Body of pancreas (tissue), 4 donors: ENCODE measurements around the gene DNAH8. TPM values are rescaled to one million over a fixed set of nuclear protein-coding genes. Genes with fewer than 3 reads are reported as not detected.

Experiments used
- ATAC-seq: fragments of 150-250 bp; one replicate; pipeline ENCODE4 v1.9.1; 2016
- DNase-seq, 4 donors: peaks; one replicate each; pipeline ENCODE4 v3.0.0-alpha.2; 2019
- H3K27ac ChIP-seq, 4 donors: fragments of 200-600 bp; sonication (generic); 1 replicate in 3 of 4; 2 replicates in 1 of 4; pipeline versions ENCODE4 v1.5.1 to v1.6.1; 2016 to 2019; ENCODE audit warnings: mild to moderate bottlenecking in 1 of 4, mixed read lengths in 1 of 4, moderate library complexity in 1 of 4
- H3K27me3 ChIP-seq, 2 donors: fragments of 200-600 bp; sonication (generic); one replicate each; pipeline ENCODE4 v1.6.0; 2016; ENCODE audit warnings: mild to moderate bottlenecking in 1 of 2
- H3K36me3 ChIP-seq, 2 donors: fragments of 200-600 bp; sonication (generic); replicated peaks in 1 of 2; 2 replicates each; pipeline ENCODE4 v1.5.1; 2016; ENCODE audit warnings: low read depth in 2 of 2; ENCODE audit not compliant: insufficient read depth in 1 of 2
- H3K4me1 ChIP-seq: fragments of 200-600 bp; sonication (generic); one replicate; pipeline ENCODE4 v1.6.0; 2016
- H3K4me3 ChIP-seq, 2 donors: fragments of 200-600 bp; sonication (generic); 1 replicate in 1 of 2; 2 replicates in 1 of 2; pipeline ENCODE4 v1.5.1; 2016 to 2019
- H3K9me3 ChIP-seq, 3 donors: fragments of 200-600 bp; sonication (generic); 1 replicate in 2 of 3; 2 replicates in 1 of 3; pipeline ENCODE4 v1.5.1; 2016
- CTCF ChIP-seq, 7 experiments: fragments of 450-650 bp in 4 of 7; fragments of 200-600 bp in 3 of 7; sonication (generic) in 3 of 7; IDR thresholded peaks; one replicate each; pipeline ENCODE4 v1.5.1; 2016 to 2019; ENCODE audit warnings: antibody characterized with exemption in 7 of 7
- POLR2A ChIP-seq, 3 donors: fragments of 450-650 bp; IDR thresholded peaks; one replicate each; pipeline ENCODE4 v1.6.1; 2016; ENCODE audit warnings: antibody characterized with exemption in 3 of 3, mild to moderate bottlenecking in 2 of 3
- WGBS, 2 donors: methylation state at CpG; one replicate each; pipeline ENCODE4 v1.1.5; 2017; 5-methylcytosine and 5-hydroxymethylcytosine counted together
- intact Hi-C: fragments of 100-400 bp; cut with DNase I; formaldehyde crosslinking; loops from one replicate; pipeline ENCODE4 v1.15.1; 2023
- total RNA-seq, 2 donors: library from RNA; depleted of rRNA; stranded (reverse); fragments of >200 nt; gene quantifications; one replicate each; pipeline ENCODE4 v1.1.0, GENCODE V29; 2016

The DNAH8 gene
- total RNA-seq, 2 donors from 2014 or later = not detected

- Histone ChIP-seq H3K36me3 (peaks cover 0 to 3% of the 10 kb centered on the region in 2 donors), H3K4me1 (peaks cover 39% of the 10 kb centered on the region), H3K27me3 (no peaks in the 10 kb centered on the region), H3K9me3 (no peaks in the 10 kb centered on the region), H3K4me3 (no peak overlapping the region), H3K27ac (no peak overlapping the region)
- WGBS, 2 donors = 95 to 98% methylated on average over 5 of the region's 5 CpGs
- no peak for ATAC-seq
- no peak for TF ChIP-seq CTCF (IDR thresholded peaks at IDR 0.05)
- TF ChIP-seq POLR2A (IDR thresholded peaks at IDR 0.05) = no peak
- no peak for DNase-seq
- intact Hi-C loops = no loop called here
Measured at GRCh38 chr6:39056191-39056590, 341.1 kb downstream of the DNAH8 start.

DNA sequence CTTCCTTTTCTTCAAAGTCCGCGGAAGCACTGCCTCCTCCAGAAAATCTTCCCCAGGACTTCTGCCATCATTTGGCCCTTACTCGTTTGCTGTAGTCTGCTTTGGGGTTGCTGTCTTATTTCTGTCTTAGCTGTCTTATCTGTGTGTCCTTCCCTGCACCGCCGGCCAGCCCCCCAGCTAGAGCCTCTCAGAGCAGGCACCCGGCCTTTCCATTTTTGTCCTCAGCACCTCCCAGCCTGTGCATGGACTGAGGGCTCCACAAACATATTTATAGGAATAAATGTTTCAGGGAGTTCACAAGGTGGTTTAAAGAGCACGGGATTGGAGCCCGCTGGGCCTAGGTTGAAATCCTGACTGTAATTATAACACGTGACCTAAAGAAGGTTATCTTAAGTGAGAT lies 341.6 kb downstream of the DNAH8 start:
- Histone ChIP-seq H3K27me3 (no peaks in the 10 kb centered on the region), H3K27ac (no peak overlapping the region), H3K36me3 (peaks cover 0 to 3% of the 10 kb centered on the region in 2 donors), H3K4me3 (no peak overlapping the region), H3K4me1 (peaks cover 35% of the 10 kb centered on the region), H3K9me3 (no peaks in the 10 kb centered on the region)
- 85 to 91% methylated on average over 9 of the region's 9 CpGs for WGBS, 2 donors
- DNase-seq (no peak), ATAC-seq (no peak)
- intact Hi-C loops = no loop called here
- no peak for TF ChIP-seq POLR2A (IDR thresholded peaks at IDR 0.05)
- no peak for TF ChIP-seq CTCF (IDR thresholded peaks at IDR 0.05)

DNA sequence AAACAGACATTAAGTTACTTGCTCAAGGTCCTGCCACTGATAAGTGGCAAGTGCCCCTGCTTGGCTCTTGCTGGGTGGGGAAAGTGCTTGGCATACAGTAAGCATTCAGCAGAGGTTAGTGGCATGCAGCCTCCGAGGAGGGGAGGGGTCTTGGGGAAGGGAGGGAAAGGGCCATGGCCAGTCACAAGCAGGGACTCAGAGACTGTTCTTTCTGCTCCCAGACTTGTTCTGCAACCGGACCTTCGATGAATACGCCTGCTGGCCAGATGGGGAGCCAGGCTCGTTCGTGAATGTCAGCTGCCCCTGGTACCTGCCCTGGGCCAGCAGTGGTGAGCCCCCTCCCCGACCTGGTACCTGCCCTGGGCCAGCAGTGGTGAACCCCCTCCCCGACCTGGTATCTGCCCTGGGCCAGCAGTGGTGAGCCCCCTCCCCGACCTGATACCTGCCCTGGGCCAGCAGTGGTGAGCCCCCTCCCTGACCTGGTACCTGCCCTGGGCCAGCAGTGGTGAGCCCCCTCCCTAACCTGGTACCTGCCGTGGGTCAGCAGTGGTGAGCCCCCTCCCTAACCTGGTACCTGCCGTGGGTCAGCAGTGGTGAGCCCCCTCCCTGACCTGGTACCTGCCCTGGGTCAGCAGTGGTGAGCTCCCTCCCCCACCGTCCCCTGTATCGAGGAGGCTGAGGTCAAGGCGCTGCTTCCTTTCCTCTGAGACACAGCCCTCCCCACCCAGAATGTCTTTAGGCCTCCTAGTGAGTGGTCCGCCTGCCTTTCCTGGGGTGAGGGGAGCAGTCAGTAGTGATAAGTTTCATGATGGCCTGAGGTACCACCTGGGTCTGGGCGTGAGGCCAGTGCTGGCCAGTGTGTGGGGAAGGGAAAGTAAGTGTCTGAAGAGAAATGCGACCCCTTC lies 342.4 kb downstream of the DNAH8 start:
- peaks cover 0 to 3% of the 10 kb centered on the region in 2 donors for H3K36me3 ChIP-seq
- peaks cover 33% of the 10 kb centered on the region for H3K4me1 ChIP-seq
- TF ChIP-seq CTCF (IDR thresholded peaks at IDR 0.05) (no peak), POLR2A (IDR thresholded peaks at IDR 0.05) (no peak)
- intact Hi-C loops = no loop called here
- peak in 1 of 4 donors; percentile 6 for DNase-seq
- ATAC-seq = no peak
- H3K9me3 ChIP-seq = no peaks in the 10 kb centered on the region
- H3K27me3 ChIP-seq = no peaks in the 10 kb centered on the region
- 69 to 81% methylated on average over 3 to 16 of the region's 17 CpGs for WGBS, 2 donors
- no peak overlapping the region for H3K4me3 ChIP-seq
- H3K27ac ChIP-seq = no peak overlapping the region

GRCh38 chr6:39058471-39059147 lies 343.5 kb downstream of the DNAH8 start:
- Histone ChIP-seq H3K4me1 (peaks cover 22% of the 10 kb centered on the region), H3K4me3 (no peak overlapping the region), H3K9me3 (no peaks in the 10 kb centered on the region), H3K27ac (no peak overlapping the region), H3K36me3 (peaks cover 0 to 3% of the 10 kb centered on the region in 2 donors), H3K27me3 (no peaks in the 10 kb centered on the region)
- no peak for TF ChIP-seq POLR2A (IDR thresholded peaks at IDR 0.05)
- TF ChIP-seq CTCF (IDR thresholded peaks at IDR 0.05) = no peak
- intact Hi-C loops = no loop called here
- WGBS, 2 donors = 79 to 88% methylated on average over 6 of the region's 6 CpGs
- no peak for DNase-seq
- ATAC-seq = no peak
